ENCODE results near the gene MXRA7.
"Not testable (repeated sequence)": the region's sequence is repeated elsewhere in the genome, so short reads cannot be mapped to it uniquely, and the experiment has no call there.

The MXRA7 gene

GRCh38 chr17:76714822-76715495 is 4.2 kb upstream of the MXRA7 start:
- DNase-seq: peak; percentile 82

- DNase-seq: no peak
These were observed 3.6 kb upstream of the MXRA7 start for GRCh38 chr17:76714336-76714735.

DNA sequence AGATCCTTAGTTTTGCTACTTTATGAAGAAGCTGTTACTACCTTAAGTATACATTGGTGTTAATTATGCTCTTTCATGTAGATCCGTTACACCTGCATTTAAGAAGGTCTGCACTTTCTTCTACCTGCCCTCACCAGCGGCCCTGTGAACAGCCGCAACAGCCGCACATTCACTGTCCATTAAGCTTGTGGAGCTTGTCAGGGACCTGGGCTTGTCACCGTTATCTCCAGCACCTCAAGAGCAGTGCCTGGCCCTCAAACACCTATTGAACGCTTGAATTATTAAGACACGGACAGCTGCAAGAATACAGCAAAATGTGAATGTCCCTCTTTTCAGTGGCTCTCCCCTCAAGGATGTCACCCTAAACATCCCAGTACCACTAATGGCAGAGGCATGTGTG is 3.0 kb upstream of the MXRA7 start:
- no peak for DNase-seq

DNA sequence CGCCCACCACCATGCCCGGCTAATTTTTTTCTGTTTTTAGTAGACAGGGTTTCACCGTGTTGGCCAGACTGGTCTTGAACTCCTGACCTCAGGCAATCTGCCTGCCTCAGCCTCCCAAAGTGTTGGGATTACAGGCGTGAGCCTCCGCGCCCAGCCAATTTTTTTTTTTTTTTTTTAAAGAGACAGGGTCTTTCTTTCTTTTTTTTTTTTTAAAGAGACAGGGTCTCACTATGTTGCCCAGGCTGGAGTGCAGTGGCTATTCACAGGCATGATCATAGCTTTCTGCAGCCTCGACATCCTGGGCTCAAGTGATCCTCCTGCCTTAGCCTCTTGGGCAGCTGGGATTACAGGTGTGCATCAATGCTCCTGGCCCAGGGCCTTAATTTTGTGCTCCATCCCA is 1.6 kb upstream of the MXRA7 start:
- DNase-seq: not testable (repeated sequence)

DNA sequence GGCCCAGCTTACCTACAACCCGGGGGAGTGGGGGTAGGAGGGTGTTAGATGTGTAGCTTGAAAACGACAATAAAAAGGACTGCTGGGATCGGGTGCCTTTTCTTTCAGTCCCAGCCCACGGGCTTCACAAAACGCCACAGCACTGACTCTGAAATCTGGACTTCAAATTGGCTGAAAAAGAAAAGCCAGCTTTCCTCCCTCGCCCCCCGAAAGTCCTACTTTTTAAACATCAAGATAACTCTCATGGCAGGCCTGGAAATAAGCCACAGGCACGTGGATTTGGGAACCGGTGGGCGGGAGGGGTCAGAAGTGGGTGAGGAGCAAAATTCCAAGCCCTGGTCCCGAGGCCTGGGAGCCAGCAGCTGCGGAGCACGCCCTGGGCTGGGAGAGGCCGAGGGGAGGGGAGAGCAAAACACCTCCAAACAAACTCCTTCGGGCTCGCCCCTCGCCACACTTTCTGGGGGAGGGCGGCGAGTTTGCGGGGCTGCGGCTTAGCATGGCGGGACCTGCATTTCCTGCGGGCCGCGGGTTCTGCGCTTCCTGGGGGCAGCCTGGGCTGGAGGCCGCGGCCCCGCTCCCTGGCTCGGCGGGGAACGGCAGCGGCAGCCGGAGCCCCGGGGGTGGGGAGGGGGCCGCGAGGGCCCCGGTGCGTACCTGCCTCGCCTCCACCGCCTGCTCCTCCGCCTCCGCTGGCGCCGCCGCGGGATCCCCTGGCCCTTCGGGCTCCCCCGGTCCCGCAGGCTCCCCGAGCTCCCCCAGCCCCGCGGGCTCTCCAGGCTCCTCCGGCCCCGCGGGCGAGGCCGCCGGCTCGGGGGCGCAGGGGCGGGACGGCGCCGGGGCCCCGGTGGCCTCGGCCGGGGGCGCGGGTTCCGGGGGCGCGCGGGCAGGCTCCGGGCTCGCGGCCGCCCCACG is 558 bp downstream of the MXRA7 start:
- not testable (repeated sequence) for DNase-seq

DNA sequence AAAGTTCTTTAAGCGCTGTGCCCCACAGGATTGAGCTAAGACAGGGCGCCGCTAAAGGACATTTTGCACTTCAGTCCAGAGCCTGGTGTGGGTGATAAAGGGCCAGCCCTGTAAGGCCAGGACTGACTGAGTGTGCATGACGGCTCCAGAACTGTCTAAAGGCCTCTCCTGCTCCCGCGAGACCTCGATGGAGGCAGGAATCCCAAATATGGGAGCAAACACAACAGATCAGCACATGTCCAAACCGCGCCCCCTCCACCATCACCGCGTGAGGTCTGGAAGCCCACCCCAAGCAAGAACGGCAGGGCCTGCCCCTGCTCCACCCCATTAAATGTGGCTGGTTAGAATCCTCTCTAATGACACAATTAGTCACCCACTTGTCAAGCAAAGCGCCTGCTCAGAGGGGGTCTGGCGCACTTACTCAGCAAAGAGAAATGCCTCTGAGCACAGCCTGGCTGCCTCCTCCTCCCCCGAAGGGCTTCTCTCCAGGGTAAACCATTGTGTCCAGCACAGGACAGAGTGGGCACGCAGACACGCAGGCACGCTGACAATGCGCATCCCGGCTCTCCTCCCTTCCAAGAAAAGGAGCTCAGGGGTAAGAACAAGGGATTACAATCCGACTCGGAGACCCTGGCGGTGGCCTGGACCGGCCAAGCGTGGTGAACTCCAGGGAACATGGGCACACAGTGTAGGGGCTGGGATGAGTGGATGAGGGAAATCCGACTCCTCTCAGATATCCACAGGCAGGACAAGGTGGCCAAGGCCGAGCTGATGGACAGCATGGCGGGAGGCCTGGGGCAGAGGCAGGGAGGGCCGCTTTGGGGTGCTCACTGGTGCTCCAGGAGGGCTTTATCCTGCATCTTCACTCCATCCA is 1.5 kb downstream of the MXRA7 start:
- no peak for DNase-seq

DNA sequence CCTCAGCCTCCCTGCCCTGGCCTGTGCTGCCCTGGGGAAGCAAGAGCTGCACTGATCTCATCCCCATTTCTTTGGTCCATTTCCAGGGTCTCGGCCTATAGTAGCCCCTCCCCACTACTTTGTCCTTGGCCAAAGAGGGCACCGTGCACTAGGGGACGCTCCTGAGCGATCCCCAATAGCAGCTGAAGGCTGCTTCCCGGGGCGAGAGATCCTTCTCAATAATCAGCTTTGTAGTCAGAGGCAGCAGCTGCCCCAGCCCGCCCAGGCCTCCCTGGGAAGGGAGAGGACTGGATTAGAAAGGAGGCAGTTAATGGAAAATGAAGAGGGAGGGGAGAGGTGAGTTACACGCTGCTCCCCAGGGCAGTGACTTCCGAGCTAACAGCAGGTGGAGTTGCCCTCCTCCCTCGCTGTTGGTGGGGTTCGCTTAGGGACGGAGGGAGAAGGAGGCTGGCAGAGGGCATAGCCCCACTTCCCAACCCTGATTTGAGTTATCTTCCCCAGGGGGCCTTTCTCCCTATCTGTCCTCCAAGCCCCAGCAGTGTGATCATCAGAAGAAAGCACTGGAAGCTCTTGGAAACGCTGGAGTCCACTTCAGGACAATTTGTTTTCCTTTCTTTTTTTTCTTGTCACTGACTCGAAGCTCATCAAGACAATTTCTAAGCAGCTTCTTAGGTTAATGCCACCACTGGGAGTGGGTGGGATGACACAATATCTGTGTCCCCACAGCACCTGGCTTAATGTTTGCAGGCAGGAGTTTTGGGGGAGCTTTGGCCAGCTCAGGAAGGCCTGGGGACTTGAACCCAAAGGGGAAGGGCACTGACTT is 2.6 kb downstream of the MXRA7 start:
- DNase-seq: no peak

- no peak for DNase-seq
These were observed 3.9 kb downstream of the MXRA7 start for GRCh38 chr17:76706817-76707216.

- no peak for DNase-seq
These were observed 6.0 kb downstream of the MXRA7 start for GRCh38 chr17:76704805-76705204.

GRCh38 chr17:76702941-76703637 is 7.7 kb downstream of the MXRA7 start:
- no peak for DNase-seq

DNA sequence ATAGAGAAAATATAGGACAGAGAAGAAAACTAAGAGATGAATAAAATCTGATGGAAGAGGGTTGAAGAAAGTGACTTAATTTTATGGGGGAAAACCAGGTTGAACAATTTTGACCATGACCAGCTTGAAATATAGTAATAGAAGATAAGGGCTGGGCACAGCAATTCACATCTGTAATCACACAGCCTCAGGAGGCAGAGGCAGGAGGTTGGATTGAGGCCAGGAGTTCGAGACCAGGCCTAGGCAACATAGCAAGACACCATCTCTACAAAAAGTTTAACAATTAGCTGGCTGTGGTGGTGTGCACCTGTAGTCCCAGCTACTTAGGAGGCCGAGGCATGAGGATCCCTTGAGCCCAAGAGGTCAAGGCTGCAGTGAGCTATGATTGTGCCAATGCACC is 8.7 kb downstream of the MXRA7 start:
- DNase-seq: no peak

DNA sequence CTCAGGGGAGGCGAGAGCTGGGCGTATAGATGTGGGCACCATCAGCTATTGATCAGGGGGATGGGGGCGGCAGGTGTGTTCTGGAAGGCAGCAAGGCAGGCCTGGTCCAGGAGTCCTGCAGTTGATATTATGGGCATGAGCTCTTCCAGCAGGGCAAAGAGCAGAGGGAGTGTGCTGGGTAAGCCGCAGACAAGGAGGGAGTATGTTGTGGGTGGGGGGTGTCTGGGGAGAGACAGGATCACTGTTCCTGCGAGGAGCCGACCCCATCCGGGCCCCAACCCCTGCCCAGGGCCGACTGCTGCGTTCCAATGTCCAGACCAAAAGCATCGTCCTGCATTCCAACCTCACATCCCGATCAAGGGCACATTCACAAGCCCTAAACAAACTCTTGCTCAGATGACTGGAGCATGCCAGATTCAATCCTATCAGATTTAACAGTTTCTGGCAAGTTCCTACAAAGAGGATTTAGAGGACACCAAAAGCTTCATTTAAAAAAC is 9.2 kb downstream of the MXRA7 start:
- DNase-seq: no peak

DNA sequence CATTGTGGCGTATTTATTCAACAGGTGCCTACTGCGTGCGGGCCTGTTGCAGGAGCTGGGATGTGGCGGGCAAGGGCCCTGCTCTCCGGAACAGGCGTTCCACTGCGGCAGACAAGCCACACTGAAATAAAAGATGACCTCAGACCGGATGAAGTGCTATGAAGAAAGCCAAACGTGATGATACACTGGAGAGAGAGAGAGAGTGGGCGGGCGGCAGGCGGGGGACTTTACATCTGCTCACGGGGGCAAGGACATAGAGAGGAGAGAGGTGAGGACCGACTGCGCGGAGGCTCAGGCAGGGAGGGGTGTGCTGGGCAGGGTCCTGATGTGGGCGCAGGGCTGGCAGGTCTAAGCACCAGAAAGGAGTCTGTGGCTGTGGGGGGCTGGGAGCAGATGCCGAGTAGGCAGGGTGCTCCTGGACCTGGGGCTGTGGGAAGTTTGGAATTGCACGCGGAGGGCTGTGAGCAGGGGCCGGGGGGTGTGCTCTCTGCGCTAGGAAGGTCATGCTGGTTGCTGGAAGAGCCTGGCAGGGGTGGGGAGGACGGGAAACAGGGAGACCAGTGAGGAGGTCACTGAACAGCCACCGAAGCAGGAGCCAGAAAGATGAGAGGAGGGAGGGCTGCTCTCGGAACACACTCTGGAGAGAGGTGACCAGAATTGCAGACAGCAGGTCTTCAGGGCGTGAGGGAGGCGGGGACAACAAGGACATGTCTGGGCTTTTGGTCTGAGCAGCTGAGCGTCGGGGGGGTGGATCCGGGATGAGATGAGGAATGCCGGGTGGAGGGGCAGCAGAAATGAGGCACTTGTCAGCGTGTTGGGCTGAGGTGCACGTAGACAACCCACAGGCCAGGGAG is 9.9 kb downstream of the MXRA7 start:
- DNase-seq: no peak

GRCh38 chr17:76700270-76700616 is 10.5 kb downstream of the MXRA7 start:
- DNase-seq: no peak

DNA sequence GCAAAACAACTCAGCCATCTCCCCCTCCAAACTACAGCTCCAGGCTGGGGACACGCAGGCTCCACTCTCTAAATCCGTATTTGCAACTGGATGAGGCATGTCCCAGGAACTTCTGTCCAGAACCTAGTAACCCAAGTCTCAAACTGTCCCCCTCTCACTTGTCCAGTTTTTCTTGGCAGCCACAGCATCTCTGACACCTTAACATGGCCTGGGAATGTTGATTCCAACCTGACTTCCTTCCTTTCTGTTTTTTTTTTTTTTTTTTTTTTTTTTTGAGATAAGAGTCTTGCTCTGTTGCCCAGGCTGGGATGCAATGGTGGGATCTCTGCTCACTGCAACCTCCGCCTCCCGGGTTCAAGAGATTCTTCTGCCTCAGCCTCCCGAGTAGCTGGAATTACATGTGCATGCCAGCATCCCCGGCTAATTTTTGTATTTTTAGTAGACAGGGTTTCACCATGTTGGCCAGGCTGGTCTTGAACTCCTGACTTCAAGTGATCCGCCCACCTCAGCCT is 12.2 kb downstream of the MXRA7 start:
- DNase-seq: not testable (repeated sequence)

DNA sequence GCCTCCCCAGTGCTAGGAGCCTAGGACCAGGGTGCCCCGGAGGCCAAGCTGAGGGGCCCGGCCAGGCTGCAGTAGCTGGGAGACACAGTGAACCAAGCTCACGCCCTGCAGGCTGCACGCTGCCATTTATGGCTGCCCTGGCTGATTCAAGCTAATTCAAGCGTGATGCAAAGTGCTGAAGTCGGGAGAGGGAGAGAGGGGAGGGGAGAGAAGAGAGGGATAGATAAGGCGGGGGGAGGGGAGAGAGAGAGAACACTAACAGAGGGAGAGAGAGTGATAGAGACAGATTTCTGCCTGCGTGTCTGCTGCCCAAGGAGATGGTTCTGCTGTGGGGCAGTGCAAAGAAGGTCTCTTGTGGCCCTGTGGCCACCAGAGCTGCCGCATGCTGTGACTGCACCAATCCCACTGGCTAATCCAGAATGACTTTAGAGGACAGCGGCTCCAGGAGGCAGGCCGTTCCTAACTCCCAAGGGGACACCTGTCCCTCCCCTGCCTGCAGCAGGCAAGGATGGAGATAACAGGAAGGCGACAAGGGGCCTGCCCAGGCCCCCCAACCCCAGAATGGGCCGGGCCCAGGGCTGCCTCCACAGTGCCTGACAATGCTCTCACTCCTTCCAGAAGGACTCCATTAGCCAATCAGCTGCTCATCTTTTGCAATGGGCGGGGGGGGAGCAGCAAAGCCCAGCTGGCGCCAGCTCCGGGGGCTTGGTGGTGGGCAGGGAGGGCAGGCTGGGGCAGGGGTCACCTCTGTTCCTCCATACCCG is 12.9 kb downstream of the MXRA7 start:
- DNase-seq: no peak

- DNase-seq: no peak
These were observed 13.7 kb downstream of the MXRA7 start for GRCh38 chr17:76696763-76697701.

DNA sequence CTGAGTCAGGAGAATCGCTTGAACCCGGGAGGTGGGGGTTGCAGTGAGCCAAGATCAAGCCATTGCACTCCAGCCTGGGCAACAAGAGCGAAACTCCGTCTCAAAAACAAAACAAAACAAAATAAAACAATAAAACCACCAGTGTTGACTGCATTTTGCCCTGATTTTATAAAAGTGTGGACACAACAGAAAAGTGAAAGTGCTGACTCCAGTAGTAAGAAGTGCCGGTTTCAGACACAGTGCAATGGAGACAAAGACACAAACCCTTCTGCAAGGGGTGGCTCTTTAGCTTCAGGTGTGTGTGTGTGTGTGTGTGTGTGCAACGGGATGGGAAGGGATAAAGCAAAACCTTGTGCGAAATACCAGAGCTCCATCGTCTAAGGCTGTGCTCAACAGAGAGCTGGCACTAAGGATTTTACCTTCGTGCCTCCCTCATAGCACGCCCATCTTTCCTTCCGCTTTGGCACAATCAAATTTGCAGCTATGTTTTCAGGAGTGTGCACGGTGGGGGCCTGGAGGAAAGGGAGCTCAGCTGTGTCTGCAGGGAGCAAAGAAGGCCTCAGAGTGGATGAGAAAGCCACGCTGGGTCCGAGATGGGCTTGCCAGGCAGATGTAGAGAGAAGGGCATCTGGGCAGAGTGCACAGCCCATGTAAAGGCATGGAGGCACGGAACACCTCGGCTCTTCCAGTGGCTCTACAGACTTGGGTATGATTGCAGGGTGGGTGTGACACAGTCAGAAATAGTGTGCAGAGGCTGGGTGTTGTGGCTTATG is 15.5 kb downstream of the MXRA7 start:
- no peak for DNase-seq
